ENCODE measurements around the gene TAS2R19. TPM values are rescaled to one million over a fixed set of nuclear protein-coding genes. Genes with fewer than 3 reads are reported as not detected.

TAS2R19 gene
- total RNA-seq, 4 donors from 2014 or later = 3.2 to 14.9 (median 8.2) TPM

DNA sequence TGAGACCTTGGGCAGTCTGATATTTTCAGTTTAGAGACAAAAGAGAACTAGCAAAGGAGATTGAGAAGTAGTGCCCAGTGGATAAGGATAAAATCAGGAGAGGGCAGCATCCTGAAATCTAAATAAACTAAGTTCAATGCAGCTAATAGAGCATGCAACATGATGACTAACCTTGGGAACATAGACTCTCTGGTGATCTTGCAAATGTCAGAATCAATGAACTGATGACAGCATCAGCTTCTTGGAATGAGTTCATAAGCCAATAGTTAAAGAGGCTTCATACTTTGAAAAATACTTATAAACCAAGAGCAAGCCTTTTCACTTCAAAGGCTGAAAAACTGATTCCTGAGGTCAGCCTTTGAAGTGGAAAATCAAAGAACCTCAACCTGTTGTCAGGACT is 8.2 kb downstream of the TAS2R19 start:
- H3K27me3 ChIP-seq = no peaks in the 10 kb centered on the region
- DNase-seq = no peak
- no peak overlapping the region for H3K4me3 ChIP-seq
- H3K4me1 ChIP-seq = peaks cover 0 to 10% (median 1%) of the 10 kb centered on the region in 4 donors
- H3K9me3 ChIP-seq = no peaks in the 10 kb centered on the region
- H3K36me3 ChIP-seq = no peaks in the 10 kb centered on the region
- TF ChIP-seq CTCF (IDR thresholded peaks at IDR 0.05) (no peak), POLR2A (IDR thresholded peaks at IDR 0.05) (no peak)
- no peak overlapping the region for H3K27ac ChIP-seq

GRCh38 chr12:11007608-11008007 is 14.8 kb downstream of the TAS2R19 start:
- no peaks in the 10 kb centered on the region for H3K36me3 ChIP-seq
- no peaks in the 10 kb centered on the region for H3K9me3 ChIP-seq
- no peaks in the 10 kb centered on the region for H3K27me3 ChIP-seq
- H3K4me3 ChIP-seq = no peak overlapping the region
- H3K4me1 ChIP-seq = no peaks in the 10 kb centered on the region
- no peak overlapping the region for H3K27ac ChIP-seq
- no peak for DNase-seq
- TF ChIP-seq CTCF (IDR thresholded peaks at IDR 0.05) (no peak), POLR2A (IDR thresholded peaks at IDR 0.05) (no peak)

- DNase-seq = no peak
- H3K4me1 ChIP-seq = no peaks in the 10 kb centered on the region
- H3K27me3 ChIP-seq = no peaks in the 10 kb centered on the region
- H3K36me3 ChIP-seq = no peaks in the 10 kb centered on the region
- TF ChIP-seq CTCF (IDR thresholded peaks at IDR 0.05) (no peak), POLR2A (IDR thresholded peaks at IDR 0.05) (no peak)
- H3K27ac ChIP-seq = no peak within 1 kb of the TSS
- H3K4me3 ChIP-seq = no peak within 1 kb of the TSS
- H3K9me3 ChIP-seq = no peaks in the 10 kb centered on the region
Observed at GRCh38 chr12:10998204-10998603, 24.2 kb downstream of the TAS2R19 start, which contains the start of gene TAS2R20. Gene TAS2R20 (minus strand): TSS chr12:10998304. CDS start chr12:10997875, 429 bp downstream.

GRCh38 chr12:10994307-10994706 is 28.1 kb downstream of the TAS2R19 start:
- Histone ChIP-seq H3K4me1 (no peaks in the 10 kb centered on the region), H3K9me3 (no peaks in the 10 kb centered on the region), H3K4me3 (no peak overlapping the region), H3K36me3 (no peaks in the 10 kb centered on the region), H3K27me3 (no peaks in the 10 kb centered on the region), H3K27ac (no peak overlapping the region)
- TF ChIP-seq CTCF (IDR thresholded peaks at IDR 0.05) (no peak), POLR2A (IDR thresholded peaks at IDR 0.05) (no peak)
- DNase-seq = no peak

- no peak overlapping the region for H3K27ac ChIP-seq
- DNase-seq = no peak
- TF ChIP-seq CTCF (IDR thresholded peaks at IDR 0.05) = no peak
- no peak for TF ChIP-seq POLR2A (IDR thresholded peaks at IDR 0.05)
Observed at GRCh38 chr12:10989107-10989506, 33.3 kb downstream of the TAS2R19 start.

DNA sequence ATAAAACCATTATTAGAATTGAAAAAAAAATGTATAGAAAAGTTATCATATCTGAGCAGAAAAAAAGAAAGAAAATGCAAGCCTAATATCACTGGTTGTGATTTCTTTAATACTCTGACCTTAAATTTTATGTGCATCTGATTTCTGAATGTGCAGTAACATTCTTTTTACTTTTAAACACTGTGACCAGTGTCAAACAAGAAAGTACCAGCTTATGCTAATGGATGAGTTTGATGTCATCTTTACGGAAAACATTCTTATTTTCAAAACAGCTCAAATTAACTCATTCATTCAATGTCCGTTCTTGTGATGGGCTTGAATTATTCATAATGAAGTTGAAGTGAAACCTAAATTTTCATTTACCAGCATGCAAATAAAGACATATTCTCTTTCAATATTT is 35.6 kb downstream of the TAS2R19 start, which contains the start of gene TAS2R50:
TAS2R50 (minus strand) TSS at position 101 of the 400 bp plus-strand sequence; CDS start at position 49, 52 bp downstream.
- Histone ChIP-seq H3K27me3 (no peaks in the 10 kb centered on the region), H3K4me1 (no peaks in the 10 kb centered on the region)
- no peak for DNase-seq

More at GRCh38 chr12:10989107-10989506, 33.3 kb downstream of the TAS2R19 start:
- Histone ChIP-seq H3K4me1 (no peaks in the 10 kb centered on the region), H3K36me3 (no peaks in the 10 kb centered on the region), H3K27me3 (no peaks in the 10 kb centered on the region), H3K4me3 (no peak overlapping the region), H3K9me3 (no peaks in the 10 kb centered on the region)

More for the DNA sequence above, 35.6 kb downstream of the TAS2R19 start, which contains the start of gene TAS2R50:
- no peak for TF ChIP-seq POLR2A (IDR thresholded peaks at IDR 0.05)
- TF ChIP-seq CTCF (IDR thresholded peaks at IDR 0.05) = no peak
- H3K27ac ChIP-seq = no peak within 1 kb of the TSS
- no peaks in the 10 kb centered on the region for H3K36me3 ChIP-seq
- no peaks in the 10 kb centered on the region for H3K9me3 ChIP-seq
- no peak within 1 kb of the TSS for H3K4me3 ChIP-seq
